BLaER1 treated with 17β-estradiol and CSF1 and Interleukin-3, amounts not matched to agents 10 nM and 100 nM (cell line): Measurements from ENCODE around the gene PVR.
"Not testable (repeated sequence)": the region's sequence is repeated elsewhere in the genome, so short reads cannot be mapped to it uniquely, and the experiment has no call there.

Source experiments
- H3K27ac ChIP-seq, 11 experiments: shearing (Covaris generic); formaldehyde crosslinking; 2 replicates each; pipeline ENCODE4 v1.8.1; 2022
- H3K27me3 ChIP-seq, 11 experiments: shearing (Covaris generic); formaldehyde crosslinking; 2 replicates each; pipeline ENCODE4 v1.8.1; 2022
- H3K36me3 ChIP-seq, 11 experiments: shearing (Covaris generic); formaldehyde crosslinking; 2 replicates each; pipeline ENCODE4 v1.8.1; 2022
- H3K4me1 ChIP-seq, 10 experiments: shearing (Covaris generic); formaldehyde crosslinking; 2 replicates each; pipeline ENCODE4 v1.8.1; 2022
- H3K4me2 ChIP-seq, 11 experiments: shearing (Covaris generic); formaldehyde crosslinking; 2 replicates each; pipeline ENCODE4 v1.8.1; 2022
- H3K4me3 ChIP-seq, 10 experiments: shearing (Covaris generic); formaldehyde crosslinking; 2 replicates each; pipeline ENCODE4 v1.8.1; 2022
- H3K9ac ChIP-seq, 11 experiments: shearing (Covaris generic); formaldehyde crosslinking; 2 replicates each; pipeline ENCODE4 v1.8.1; 2022
- H3K9me3 ChIP-seq, 11 experiments: shearing (Covaris generic); formaldehyde crosslinking; replicated peaks in 1 of 11; 2 replicates each; pipeline ENCODE4 v1.8.1; 2022
- H4K20me1 ChIP-seq, 11 experiments: shearing (Covaris generic); formaldehyde crosslinking; 2 replicates each; pipeline ENCODE4 v1.8.1; 2022
- Cebpa-rat ChIP-seq, 11 experiments: shearing (Covaris generic); IDR thresholded peaks; 2 replicates each; pipeline ENCODE4 v1.8.1; 2022

The PVR gene

GRCh38 chr19:44705502-44706010 lies 61.8 kb downstream of the PVR start:
- Histone ChIP-seq H3K9ac (no peak overlapping the region), H3K9me3 (no peaks in the 10 kb centered on the region), H3K4me3 (no peak overlapping the region), H3K27me3 (no peaks in the 10 kb centered on the region), H3K36me3 (no peaks in the 10 kb centered on the region), H3K4me1 (peaks cover 0 to 9% (median 7%) of the 10 kb centered on the region in 10 experiments; a peak in 17 of 20 replicates), H3K4me2 (no peak overlapping the region), H3K27ac (no peak overlapping the region), H4K20me1 (no peaks in the 10 kb centered on the region)
- TF ChIP-seq Cebpa-rat (IDR thresholded peaks at IDR 0.05): no peak

GRCh38 chr19:44706506-44707236 lies 63.0 kb downstream of the PVR start:
- Histone ChIP-seq H4K20me1 (no peaks in the 10 kb centered on the region), H3K9ac (no peak overlapping the region), H3K4me1 (peaks cover 0 to 15% (median 11%) of the 10 kb centered on the region in 10 experiments; a peak in 17 of 20 replicates), H3K4me2 (no peak overlapping the region), H3K27me3 (no peaks in the 10 kb centered on the region), H3K36me3 (no peaks in the 10 kb centered on the region), H3K9me3 (no peaks in the 10 kb centered on the region), H3K27ac (no peak overlapping the region), H3K4me3 (no peak overlapping the region)
- TF ChIP-seq Cebpa-rat (IDR thresholded peaks at IDR 0.05): no peak

GRCh38 chr19:44707794-44708193 lies 64.1 kb downstream of the PVR start:
- no peak for TF ChIP-seq Cebpa-rat (IDR thresholded peaks at IDR 0.05)
- H3K4me1 ChIP-seq: peaks cover 0 to 15% (median 12%) of the 10 kb centered on the region in 10 experiments; a peak in 17 of 20 replicates
- H3K36me3 ChIP-seq: no peaks in the 10 kb centered on the region
- no peaks in the 10 kb centered on the region for H4K20me1 ChIP-seq
- no peak overlapping the region for H3K9ac ChIP-seq
- no peaks in the 10 kb centered on the region for H3K27me3 ChIP-seq
- H3K4me2 ChIP-seq: no peak overlapping the region
- H3K27ac ChIP-seq: no peak overlapping the region
- no peaks in the 10 kb centered on the region for H3K9me3 ChIP-seq
- H3K4me3 ChIP-seq: no peak overlapping the region

GRCh38 chr19:44708940-44709339 lies 65.2 kb downstream of the PVR start:
- Histone ChIP-seq H3K27ac (no peak overlapping the region), H3K4me1 (peaks cover 0 to 16% (median 12%) of the 10 kb centered on the region in 10 experiments; a peak in 17 of 20 replicates), H3K4me2 (no peak overlapping the region), H3K9me3 (0 out of 22 replicates have a peak, but pooled peaks cover 0 to under 1% (median 0%) of the 10 kb centered on the region in 11 experiments), H3K27me3 (no peaks in the 10 kb centered on the region), H3K36me3 (no peaks in the 10 kb centered on the region), H3K9ac (no peak overlapping the region), H3K4me3 (no peak overlapping the region), H4K20me1 (no peaks in the 10 kb centered on the region)
- TF ChIP-seq Cebpa-rat (IDR thresholded peaks at IDR 0.05): no peak

- not testable (repeated sequence) for H4K20me1 ChIP-seq, H3K9ac ChIP-seq, H3K27ac ChIP-seq, H3K36me3 ChIP-seq, H3K27me3 ChIP-seq, H3K4me3 ChIP-seq, H3K9me3 ChIP-seq
- Histone ChIP-seq H3K4me2 (peak overlapping the region in 7 of 11 experiments; percentile 12 to 68 (median 54); a peak in 5 of 22 replicates), H3K4me1 (peaks cover 0 to 16% (median 12%) of the 10 kb centered on the region in 10 experiments; a peak in 17 of 20 replicates)
Measured at GRCh38 chr19:44709434-44710266, 65.9 kb downstream of the PVR start.

- no peaks in the 10 kb centered on the region for H4K20me1 ChIP-seq
- H3K9me3 ChIP-seq: peaks cover 11 to 16% (median 13%) of the 10 kb centered on the region in 11 experiments
- no peak overlapping the region for H3K4me3 ChIP-seq
- no peak overlapping the region; a peak in 1 of 22 replicates for H3K9ac ChIP-seq
- no peaks in the 10 kb centered on the region for H3K27me3 ChIP-seq
- H3K4me1 ChIP-seq: peaks cover 0 to 16% (median 12%) of the 10 kb centered on the region in 10 experiments; a peak in 17 of 20 replicates
- H3K27ac ChIP-seq: no peak overlapping the region
- H3K36me3 ChIP-seq: peaks cover 0 to 5% (median 0%) of the 10 kb centered on the region in 11 experiments; a peak in 1 of 22 replicates
- no peak for TF ChIP-seq Cebpa-rat (IDR thresholded peaks at IDR 0.05)
- peak overlapping the region in 9 of 11 experiments; percentile 12 to 68 (median 51); a peak in 16 of 22 replicates for H3K4me2 ChIP-seq
Measured at GRCh38 chr19:44710483-44710882, 66.8 kb downstream of the PVR start.

GRCh38 chr19:44712864-44713515 lies 69.3 kb downstream of the PVR start:
- H3K4me3 ChIP-seq: no peak overlapping the region
- H3K4me1 ChIP-seq: peaks cover 3 to 19% (median 13%) of the 10 kb centered on the region in 10 experiments; a peak in 19 of 20 replicates
- no peak overlapping the region for H3K4me2 ChIP-seq
- H3K9ac ChIP-seq: no peak overlapping the region
- no peak overlapping the region for H3K27ac ChIP-seq
- no peak for TF ChIP-seq Cebpa-rat (IDR thresholded peaks at IDR 0.05)
- peaks cover 15 to 21% (median 18%) of the 10 kb centered on the region in 11 experiments for H3K9me3 ChIP-seq
- H3K36me3 ChIP-seq: peaks cover 0 to 5% (median 0%) of the 10 kb centered on the region in 11 experiments; a peak in 1 of 22 replicates
- no peaks in the 10 kb centered on the region for H4K20me1 ChIP-seq
- no peaks in the 10 kb centered on the region for H3K27me3 ChIP-seq
